ENCODE results near the gene CALCOCO1. TPM values are rescaled to one million over a fixed set of nuclear protein-coding genes. Genes with fewer than 3 reads are reported as not detected.

The CALCOCO1 gene
- total and polyA plus RNA-seq, 9 of the 15 experiments (the other 6 are each of a cell fraction or from before 2014, with no cell fraction given): 1.9 to 31.8 (median 11.0) TPM

DNA sequence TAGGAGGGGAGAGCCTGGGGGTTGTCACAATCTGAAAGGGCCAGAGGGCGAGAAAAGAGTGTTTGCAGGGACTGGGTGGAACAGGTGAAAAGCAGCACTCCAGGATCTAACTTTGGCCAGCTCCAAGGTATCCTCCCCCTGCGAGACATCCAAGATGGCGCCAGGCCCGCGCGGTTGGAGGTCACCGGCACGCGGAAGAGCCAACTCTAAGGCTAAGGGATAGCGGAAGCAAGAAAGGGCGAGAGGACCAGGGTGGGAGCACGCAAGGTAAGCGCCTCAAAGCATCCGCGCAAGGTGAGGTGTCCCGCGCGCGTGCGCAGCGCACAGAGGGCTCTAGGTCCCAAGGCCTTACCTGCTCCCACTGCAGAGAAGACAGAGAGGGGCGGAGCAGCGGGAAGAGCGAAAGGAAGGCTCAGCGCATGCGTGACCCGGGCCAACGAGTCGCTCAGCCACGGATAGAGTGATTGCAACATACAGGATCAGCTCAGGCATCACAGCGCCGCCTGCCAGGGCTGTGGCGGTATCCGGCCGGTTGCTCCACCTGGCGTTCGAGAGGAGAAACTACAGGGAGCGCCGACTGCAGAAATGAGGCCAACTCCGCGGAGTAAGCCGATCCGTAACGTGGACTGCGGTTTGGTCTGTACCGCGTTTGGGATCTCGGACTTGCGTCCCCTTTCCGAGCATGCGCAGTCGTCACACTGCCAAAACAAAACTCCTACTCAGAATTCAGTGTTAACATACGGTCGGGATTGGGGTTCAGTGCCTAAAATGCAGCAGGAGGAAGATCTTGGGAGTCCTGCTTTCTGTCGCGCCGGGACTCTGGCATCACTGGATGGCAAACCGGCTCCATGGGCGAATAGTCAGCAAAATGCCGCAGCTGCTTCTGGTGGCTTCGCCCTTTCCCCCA, 51.3 kb downstream of the CALCOCO1 start, which contains the start of gene ATP5MC2:
Gene ATP5MC2 (minus strand): TSS at position 383 of the 907 bp plus-strand sequence. CDS start 3,469 bp downstream, outside the sequence.
- DNase-seq (ENCODE audit: extremely low read depth in 1 of 4, low spot score in 3 of 4) (peak; percentile 97 to 99 (median 98)), FAIRE-seq (peak; percentile 99), ATAC-seq (peak; percentile 98)
- Histone ChIP-seq H3K4me3 (peak within 1 kb of the TSS; percentile 64), H3K4me1 (replicated peaks in 1 of 2; ENCODE audit: control insufficient read depth in 2 of 2, insufficient read depth in 2 of 2, low read length in 2 of 2) (peaks cover 8 to 14% of the 10 kb centered on the region in 2 experiments; a peak in 3 of 5 replicates), H3K36me3 (ENCODE audit: control insufficient read depth, insufficient read depth, low read length) (peaks cover 40% of the 10 kb centered on the region), H3K79me2 (ENCODE audit: control insufficient read depth, insufficient read depth, low read length) (peaks cover 45% of the 10 kb centered on the region), H4K20me1 (replicated peaks; ENCODE audit: control insufficient read depth, insufficient read depth, low read length) (no peaks in the 10 kb centered on the region), H2AFZ (ENCODE audit: low read depth, low read length) (peak within 1 kb of the TSS; percentile 94), H3K27me3 (ENCODE audit: control insufficient read depth in 2 of 2, insufficient read depth in 2 of 2, low read length in 2 of 2) (peaks cover 0 to 4% of the 10 kb centered on the region in 2 experiments; a peak in 2 of 5 replicates), H3K9me3 (replicated peaks; ENCODE audit: control insufficient read depth, insufficient read depth, low read depth, low read length) (no peaks in the 10 kb centered on the region), H3K4me2 (ENCODE audit: insufficient read depth, low read length) (peak within 1 kb of the TSS; percentile 96), H3K9me1 (ENCODE audit: control insufficient read depth, insufficient read depth, low read length) (no peaks in the 10 kb centered on the region), H3K9ac (ENCODE audit: insufficient read depth in 1 of 2, low read depth in 2 of 2, low read length in 2 of 2) (peak within 1 kb of the TSS; percentile 97 to 98), H3K27ac (ENCODE audit: extremely low read depth, low read depth, low read length) (peak within 1 kb of the TSS; percentile 95)
- intact Hi-C loops (cut with micrococcal nuclease): loop anchor here (1.0 to 2.0 kb wide), 3 partner anchors 49 to 133 kb away; partner anchors contain the start of gene ATF7
- ChIA-PET CTCF (ENCODE audit: low intra/inter-chr PET ratio) (interaction anchor here (0.6 to 4.4 kb wide), 7 partner anchors 50 to 354 kb away, joined by 3 to 59 read pairs (median 7); partner anchors contain the start of gene ATF7), POLR2A (interaction anchor here (0.6 to 2.8 kb wide), 13 partner anchors 9 to 309 kb away, joined by 3 to 15 read pairs (median 5); no protein-coding TSS in a partner anchor)
- in situ Hi-C loops (cut with MboI): loop anchor here (5.0 kb wide), 1 partner anchor 134 kb away; no protein-coding TSS in a partner anchor
- no TSS peak for BruUV-seq (replicated peaks)
- WGBS (ENCODE audit: insufficient coverage, low coverage, missing lambda C conversion rate): 11% methylated on average over 53 of the region's 61 CpGs
- TF ChIP-seq MYNN (IDR thresholded peaks at IDR 0.05) (no peak), MYNN (CRISPR knock-in tag; IDR thresholded peaks at IDR 0.05) (no peak), ZBTB11 (CRISPR knock-in tag; IDR thresholded peaks at IDR 0.05) (peak in 1 of 3 experiments; percentile 68; a peak in 1 of 6 replicates), KDM1A (IDR thresholded peaks at IDR 0.05) (no peak), FOXA3 (CRISPR knock-in tag; conservative IDR thresholded peaks at IDR 0.05 in 1 of 2, IDR thresholded peaks at IDR 0.05 in 1 of 2) (no peak), ZNF830 (CRISPR knock-in tag; IDR thresholded peaks at IDR 0.05) (no peak), PML (IDR thresholded peaks at IDR 0.05; ENCODE audit: low read length) (peak; percentile 86), ZC3H4 (CRISPR knock-in tag; IDR thresholded peaks at IDR 0.05; ENCODE audit: borderline replicate concordance) (no peak), PURB (CRISPR knock-in tag; IDR thresholded peaks at IDR 0.05; ENCODE audit: low read depth) (no peak), SAP30 (IDR thresholded peaks at IDR 0.05; ENCODE audit: borderline replicate concordance, insufficient read depth, low read depth, low read length, poor library complexity, severe bottlenecking) (peak; percentile 80), PPARD (CRISPR knock-in tag; IDR thresholded peaks at IDR 0.05) (no peak), ELF1 (tag; IDR thresholded peaks at IDR 0.05) (peak; percentile 65), ZNF668 (CRISPR knock-in tag; IDR thresholded peaks at IDR 0.05) (0 out of 2 replicates have a peak, but pooled peaks have one; percentile 36), EWSR1 (IDR thresholded peaks at IDR 0.05; ENCODE audit: borderline replicate concordance, low read depth, partially characterized antibody) (no peak)
